Stimulated activated CD4-positive, alpha-beta T cell treated with anti-CD3 and anti-CD28 coated beads, Interleukin-12 subunit alpha, Interleukin-12 subunit beta, amount 100 ng/mL, for 24 hours (primary cell): Measurements from ENCODE around the gene KCTD2.
"Not testable (repeated sequence)": the region's sequence is repeated elsewhere in the genome, so short reads cannot be mapped to it uniquely, and the experiment has no call there.

Experiments used
- DNase-seq, 2 experiments: peaks; one replicate each; pipeline ENCODE4 v3.0.0-alpha.2; 2020; ENCODE audit warnings: low read depth in 2 of 2

The KCTD2 gene

DNA sequence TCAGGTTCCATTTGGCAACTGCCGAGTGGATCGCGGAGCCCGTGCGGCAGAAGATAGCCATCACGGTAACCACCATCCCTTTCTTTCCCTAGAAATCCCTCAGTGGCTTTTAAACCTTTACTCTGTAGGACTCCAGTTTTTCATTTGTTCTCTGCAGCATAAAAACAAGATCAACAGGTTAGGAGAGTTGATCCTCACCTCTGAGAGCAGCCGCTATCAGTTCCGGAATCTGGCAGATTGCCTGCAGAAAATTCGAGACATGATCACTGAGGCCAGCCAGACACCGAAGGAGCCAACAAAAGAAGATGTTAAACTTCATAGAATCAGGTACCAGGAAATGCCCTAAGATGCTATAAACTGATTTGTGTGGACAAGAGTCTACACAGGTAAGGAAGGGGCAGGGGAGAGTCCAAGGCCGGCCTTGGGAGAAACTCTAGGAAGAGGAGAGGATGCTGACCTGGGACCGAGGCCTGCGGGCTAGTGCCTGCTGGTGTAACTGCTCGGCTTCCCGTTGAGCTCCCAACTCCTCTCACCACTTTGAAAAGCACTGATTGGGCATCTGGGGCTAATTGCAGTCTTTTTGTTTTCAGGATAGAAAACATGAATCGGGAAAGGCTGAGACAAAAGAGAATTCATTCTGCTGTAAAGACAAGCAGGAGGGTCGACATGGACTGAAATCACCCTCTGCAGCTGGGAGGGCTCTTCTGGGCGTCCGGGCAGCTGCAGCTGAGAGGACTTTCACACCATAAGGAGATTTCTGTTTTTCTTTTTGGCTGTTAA lies 26.5 kb upstream of the KCTD2 start:
- DNase-seq = no peak

DNA sequence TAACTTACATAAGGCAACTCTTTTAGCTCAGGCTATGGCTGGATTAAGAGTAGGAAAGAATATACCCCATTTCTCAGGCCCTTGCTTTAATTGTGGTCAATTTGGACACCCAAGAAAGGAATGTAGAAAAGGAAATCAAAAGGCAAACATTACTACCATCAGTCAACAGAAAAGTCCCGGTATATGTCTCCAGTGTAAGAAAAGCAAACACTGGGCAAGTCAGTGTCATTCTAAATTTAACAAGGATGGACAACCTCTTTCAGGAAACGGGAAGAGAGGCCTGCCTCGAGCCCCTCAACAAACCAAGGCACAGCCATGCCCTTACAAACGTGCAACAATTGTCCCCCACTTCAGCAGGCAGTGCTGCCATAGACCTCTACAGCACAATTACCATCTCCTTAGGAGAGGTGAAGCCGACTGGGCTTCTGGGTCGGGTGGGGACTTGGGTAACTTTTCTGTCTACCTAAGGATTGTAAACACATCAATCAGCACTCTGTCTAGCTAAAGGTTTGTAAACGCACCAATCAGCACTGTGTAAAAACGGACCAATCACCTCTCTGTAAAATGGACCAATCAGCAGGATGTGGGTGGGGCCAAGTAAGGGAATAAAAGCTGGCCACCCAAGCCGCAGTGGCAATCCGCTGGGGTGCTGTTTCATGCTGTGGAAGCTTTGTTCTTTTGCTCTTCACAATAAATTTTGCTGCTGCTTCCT lies 22.2 kb upstream of the KCTD2 start:
- no peak for DNase-seq

DNA sequence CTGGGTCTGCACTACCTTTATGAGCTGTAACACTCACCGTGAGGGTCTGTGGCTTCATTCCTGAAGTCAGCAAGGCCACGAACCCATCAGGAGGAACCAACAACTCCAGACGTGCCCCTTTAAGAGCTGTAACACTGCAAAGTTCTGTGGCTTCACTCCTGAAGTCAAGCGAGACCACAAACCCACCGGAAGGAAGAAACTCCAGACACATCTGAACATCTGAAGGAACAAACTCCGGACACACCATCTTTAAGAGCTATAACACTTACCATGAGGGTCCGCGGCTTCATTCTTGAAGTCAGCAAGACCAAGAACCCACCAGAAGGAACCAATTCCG lies 21.7 kb upstream of the KCTD2 start:
- DNase-seq = not testable (repeated sequence)

DNA sequence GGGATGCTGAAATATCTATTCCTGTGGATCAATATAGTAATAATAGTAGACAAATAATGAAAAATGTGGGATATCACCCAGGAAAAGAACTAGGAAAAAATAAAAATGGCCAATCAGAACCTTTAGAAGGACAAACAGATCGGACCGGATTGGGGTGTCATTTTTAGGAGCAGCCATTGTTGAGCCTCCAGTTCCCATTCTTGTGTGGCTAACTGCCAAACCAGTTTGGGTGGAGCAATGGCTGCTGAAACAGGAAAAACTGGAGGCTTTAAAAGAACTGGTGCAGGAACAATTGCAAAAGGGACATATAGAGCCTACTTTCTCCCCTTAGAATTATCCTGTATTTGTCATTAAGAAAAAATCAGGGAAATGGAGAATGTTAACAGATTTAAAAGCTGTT lies 20.4 kb upstream of the KCTD2 start:
- DNase-seq = not testable (repeated sequence)

DNA sequence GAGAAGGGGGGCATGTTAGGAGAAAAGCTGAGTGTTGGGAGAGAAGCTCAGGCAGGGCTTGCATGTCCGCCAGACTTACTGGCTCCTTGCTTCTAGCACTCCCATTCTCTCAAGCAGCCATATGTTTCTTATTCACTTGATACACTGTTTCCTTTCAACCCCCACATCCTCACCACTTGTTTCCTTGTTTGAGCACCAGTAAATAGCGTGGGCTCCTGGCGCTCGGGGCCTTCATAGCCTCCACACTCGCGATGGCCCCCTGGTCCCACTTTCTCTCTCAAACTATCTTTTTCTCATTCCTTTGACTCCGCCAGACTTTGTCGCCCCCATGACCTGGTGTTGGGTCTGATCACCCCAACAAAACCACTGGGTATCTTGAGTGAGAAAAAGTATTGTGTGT lies 16.9 kb upstream of the KCTD2 start:
- no peak for DNase-seq

DNA sequence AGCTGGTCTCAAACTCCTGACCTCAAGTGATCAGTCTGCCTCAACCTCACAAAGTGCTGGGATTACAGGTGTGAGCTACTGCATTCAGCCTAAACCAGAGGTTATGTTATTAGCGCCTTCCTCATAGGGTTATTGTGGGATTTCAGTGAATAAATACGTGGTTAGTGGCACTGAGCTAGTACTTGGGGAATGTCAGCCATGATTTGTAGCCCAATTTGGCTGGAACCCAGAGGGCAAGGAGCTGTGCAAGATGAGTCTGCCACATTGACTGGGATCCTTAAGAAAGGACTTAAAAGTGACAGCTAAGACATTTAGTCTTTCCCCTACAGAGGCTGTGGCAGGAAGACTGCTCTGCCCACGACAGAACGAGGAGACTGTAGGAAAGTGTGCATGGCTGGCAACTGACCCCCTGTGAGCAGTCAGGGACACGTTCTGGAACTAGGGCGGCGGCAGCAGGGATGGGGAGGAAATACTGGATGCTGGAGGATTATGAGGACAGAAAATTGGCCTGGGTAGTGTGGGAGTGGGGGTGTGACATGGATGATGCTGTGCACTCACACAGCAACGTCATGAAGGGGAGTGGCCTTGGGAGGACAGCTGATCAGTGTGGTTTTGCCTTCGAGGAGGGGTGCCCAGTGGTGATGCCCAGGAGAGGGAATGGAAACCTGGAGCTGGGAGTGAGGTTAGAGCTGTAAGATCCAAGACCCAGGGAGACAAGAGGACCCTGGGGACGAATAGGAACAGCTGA lies 14.9 kb upstream of the KCTD2 start:
- DNase-seq = peak; percentile 26 to 55

DNA sequence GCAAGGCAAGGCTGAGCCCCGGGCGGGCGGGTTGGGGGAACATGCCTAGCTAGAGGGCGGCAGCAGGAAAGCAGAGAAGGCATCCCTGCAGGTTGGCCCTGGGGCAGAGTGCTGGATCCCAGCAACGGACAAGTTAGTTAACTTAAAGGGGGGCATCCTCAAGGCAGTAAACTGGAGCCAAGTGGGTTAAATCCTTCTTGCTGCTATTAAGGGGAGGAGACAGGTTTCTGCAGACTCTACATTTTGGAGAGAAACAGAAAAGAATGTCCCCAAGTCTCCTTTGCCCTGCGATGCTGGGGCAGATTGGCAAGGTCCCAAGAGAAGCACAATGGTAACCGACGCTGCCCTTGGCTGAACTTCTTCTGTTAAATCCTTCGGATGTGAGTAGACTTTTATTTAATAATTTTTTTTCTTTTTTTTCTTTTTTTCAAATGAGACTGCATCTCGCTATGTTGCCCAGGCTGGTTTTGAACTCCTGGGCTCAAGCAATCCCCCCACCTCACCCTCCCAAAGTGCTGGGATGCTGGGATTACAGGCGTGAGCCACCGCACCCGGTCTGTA lies 14.2 kb upstream of the KCTD2 start:
- DNase-seq = no peak

DNA sequence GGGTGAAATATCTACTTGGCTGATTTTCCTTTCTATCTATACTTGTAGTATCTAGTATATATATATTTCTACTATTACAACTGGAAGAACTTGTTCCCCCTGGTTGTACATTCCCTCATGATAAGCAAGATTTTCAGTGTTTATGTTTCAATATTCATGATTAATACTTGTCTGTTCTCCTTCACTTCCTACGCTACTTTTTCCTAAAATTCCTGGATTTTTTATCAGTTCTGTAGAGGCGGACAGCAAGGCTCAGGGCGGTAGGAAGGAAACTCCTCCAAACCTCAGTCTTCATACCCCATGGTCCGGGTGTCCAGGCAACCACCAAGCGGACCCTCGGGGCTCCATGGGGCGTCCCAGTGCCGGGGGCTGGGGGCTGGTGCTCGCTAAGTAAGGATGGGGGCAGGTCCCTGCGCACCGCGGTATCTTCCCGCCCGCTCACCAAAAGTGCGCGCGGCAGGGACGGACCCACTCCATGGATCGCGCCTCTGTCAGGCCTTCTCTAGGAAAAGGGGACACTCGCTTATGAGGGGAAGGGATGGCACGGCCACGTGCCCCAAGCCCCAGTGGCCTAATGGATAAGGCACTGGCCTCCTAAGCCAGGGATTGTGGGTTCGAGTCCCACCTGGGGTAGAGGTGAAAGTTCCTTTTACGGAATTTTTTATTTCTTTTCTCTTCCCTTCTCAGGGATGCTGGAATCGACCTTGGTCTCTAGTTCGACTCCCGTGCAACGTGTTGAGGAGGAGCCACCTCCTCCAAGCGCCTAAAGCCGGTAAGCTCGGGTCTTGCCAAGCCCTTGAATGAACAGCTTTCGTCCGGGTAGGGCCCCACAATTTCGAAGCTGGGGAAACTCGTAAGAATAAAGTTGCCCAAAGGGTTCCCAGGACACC lies 13.4 kb upstream of the KCTD2 start:
- DNase-seq = peak; percentile 96 to 99

DNA sequence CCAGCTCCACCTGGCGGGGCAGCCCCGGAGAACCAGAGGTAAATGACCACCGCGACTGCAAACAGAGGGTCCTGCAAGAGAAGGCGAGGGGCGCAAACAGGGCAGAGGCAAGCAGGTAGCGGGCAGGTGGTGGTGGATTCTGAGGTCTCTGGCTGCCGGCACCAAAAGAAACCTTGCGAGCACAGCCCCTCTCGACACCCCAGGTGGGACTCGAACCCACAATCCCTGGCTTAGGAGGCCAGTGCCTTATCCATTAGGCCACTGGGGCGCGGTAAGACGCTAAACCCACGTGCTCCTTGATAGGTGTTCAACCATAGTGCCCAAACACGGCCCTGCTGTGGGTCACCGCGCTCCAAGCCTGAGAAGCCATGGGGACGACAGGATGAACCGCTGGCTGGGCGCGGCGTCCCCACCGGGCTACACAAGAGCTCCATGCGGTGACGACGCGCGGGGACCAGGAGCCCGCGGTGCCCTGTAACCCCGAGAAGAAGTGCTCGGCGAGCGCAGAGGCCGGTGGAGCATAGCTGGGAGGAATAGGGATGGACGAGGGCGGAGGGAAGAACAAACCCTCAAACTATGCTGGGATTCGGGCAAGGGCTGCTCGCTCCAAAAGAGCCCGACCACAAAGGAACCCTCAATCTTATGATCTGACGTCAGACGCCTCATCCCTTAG lies 12.7 kb upstream of the KCTD2 start:
- peak; percentile 90 to 99 for DNase-seq

DNA sequence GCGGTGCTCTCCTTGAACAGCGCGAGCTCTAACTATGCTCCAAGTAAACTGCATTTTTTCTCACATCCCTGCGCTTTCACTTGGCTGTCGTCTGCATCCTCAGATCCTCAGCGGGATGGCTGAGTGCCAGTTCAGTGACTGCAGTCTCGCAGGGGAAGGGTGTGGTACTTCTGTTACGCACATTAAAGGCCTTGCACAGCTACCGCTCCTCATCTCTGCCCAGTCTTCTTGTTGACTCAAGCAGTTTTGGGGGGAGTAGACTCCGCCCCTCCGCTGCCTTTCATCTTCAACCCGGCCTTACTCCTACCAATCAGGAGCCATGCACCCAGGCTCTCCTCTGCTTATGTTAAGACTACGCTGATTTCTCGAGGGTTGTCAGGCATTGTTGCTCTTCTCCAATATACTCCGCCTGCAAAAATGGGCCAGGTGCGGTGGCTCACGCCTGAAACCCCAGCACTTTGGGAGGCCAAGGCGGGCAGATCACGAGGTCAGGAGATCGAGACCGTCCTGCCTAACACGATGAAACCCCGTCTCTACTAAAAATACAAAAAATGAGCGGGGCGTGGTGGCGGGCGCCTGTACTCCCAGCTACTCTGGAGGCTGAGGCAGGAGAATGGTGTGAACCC lies 10.3 kb upstream of the KCTD2 start:
- DNase-seq = peak; percentile 52 to 58

DNA sequence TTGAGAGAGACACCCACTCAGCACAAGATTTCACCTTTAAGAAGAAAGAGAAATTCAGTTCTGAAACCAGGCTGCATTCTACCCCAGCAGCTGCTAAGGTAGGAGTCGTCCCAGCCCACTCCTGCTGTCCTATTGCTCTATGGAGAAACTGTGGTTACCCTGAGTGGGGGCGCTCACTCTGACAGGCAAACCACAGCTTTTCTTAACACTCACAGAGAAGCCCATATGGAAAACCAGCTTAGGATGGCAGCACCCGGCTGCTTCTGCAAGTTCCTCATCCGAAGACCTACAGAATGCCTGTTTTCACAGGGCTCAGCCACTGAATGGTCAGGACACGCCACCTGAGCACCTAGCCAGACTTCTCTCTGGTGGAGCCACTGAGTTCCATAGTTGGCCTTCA lies 7.8 kb upstream of the KCTD2 start:
- DNase-seq = no peak

DNA sequence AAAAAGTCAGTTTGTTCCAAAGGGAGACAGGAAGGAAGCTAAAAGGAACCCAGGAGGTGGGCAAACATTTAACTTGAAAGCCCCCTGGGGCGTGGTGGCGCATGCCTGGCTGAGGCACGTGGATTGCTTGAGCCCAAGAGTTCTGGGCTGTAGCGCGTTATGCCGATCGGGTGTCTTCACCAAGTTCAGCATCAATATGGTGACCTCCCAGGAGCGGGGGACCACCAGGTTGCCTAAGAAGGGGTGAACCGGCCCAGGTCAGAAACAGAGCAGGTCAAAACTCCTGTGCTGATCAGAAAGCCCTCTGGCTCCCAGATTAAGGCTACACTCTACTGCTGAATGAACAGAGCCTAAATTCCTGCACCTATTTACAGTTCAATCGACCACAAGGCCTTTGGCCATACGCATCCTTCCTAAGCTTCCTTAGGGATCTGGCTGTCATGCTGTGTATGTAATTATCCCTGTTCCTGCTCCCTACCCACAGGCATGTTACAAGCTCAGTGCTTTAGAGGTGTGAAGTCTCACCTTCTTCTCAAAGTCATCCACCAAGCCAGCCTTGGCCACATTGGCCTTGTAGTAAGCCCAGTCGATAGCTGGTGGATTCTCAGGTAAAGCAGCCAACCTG lies 5.3 kb upstream of the KCTD2 start:
- DNase-seq = no peak

DNA sequence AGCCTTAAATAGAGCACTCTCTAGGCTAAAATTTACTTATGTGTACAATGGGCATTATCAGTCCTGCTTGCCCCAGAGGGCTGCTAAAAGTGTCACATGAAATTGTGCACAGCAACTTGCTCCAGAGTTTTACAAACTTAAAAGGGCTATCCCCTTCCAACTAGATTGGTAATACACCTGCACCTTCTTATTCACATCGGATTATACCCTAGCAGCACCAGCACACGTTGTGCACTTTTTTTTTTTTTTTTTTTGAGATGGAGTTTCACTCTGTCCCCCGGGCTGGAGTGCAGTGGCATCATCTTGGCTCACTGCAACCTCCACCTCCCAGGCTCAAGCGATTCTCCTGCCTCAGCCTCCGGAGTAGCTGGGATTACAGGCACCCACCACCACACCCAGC lies 3.2 kb upstream of the KCTD2 start:
- not testable (repeated sequence) for DNase-seq

DNA sequence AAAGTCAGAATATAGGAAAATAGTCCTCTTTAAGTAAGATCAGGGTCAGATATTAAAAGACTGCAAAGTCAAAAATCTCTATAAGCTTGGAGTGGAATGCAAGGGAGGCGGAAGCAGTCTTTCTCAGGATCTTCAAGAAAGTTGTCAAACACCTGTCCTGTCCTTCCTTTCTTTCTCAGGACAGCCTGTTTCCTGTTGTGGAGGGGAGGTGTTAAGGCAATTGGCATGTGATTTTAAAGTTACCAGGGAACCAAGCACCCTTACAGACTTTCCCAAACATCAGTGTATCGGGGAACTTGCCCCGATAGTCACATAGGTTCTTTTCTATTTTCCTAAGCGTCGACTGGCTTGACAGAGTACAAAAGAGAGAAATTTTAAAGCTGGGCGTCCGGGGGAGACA lies 2.3 kb upstream of the KCTD2 start:
- DNase-seq = no peak

DNA sequence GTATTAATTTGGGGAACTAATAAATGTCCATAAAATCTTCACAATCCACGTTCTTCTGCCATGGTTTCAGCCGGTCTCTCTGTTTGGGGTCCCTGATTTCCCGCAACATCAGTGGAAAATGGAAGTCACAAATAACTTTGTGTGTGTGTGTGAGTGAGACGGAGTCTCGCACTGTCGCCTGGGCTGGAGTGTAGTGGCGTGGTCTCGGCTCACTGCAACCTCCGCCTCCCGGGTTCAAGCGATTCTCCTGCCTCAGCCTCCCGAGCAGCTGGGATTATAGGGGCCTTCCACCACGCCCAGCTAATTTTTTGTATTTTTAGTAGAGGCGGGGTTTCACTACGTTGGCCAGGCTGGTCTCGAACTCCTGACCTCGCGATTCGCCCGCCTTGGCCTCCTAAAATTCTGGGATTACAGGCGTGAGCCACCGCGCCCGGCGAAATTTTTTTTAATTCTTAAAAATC lies 1.0 kb upstream of the KCTD2 start:
- DNase-seq = peak in 1 of 2 experiments; percentile 35

DNA sequence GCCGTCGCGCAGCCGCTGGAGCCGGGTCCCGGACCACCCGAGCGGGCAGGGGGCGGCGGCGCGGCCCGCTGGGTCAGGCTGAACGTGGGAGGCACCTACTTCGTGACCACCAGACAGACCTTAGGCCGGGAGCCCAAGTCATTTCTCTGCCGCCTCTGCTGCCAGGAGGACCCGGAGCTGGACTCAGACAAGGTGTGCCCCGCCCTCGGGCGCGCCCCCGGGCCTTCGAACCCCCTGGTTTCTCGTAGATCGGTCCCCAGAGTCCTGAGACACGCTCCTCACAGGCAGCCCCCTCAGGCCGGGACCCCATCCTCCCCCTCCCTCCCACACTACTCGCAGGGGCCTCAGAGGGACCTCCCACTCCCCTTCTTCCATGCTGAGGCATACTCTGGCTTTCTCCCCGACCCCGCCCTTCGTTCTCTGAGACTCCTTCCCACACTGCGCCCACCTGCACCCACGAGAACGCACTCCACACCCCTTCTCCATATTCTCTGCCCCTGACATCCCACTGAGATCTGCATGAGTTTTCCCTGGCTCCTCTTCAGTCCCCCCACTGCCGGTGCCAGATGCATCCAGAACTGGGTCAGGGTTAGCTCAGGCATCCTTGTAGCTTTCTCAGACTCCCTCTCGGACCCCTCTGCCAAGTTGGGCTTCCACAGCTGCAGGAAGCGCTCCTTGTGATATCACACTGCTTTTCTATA lies 523 bp downstream of the KCTD2 start:
- DNase-seq = no peak

DNA sequence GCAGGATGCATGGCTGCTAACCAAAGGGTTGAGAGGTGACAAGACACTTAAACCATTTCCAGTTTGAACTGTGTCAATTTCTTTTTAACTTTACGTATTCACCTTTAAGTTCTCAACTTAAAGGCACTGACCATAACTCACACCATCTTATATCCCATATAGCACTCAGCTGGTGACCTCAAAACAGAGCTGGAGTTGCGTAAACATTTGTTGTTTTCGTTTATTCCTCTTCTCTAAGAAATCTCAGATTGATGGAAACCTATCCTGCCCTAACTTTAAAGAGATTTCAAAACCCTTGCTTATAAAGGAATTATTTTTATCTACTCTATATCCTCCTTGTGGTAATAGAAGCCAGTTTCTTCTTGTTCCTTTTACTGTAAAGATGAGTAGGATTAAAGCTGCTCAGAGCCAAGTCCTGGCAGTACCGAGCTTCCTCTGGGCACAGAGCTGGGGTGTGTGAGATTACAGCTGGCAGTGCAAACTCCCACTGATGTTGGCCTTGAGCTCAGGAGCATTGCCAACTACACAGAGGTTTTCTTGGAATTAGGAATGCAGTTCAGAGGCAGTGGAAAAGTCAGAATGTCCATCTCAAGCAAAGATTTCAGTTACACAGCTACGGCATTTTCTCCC lies 1.3 kb downstream of the KCTD2 start:
- DNase-seq = no peak

DNA sequence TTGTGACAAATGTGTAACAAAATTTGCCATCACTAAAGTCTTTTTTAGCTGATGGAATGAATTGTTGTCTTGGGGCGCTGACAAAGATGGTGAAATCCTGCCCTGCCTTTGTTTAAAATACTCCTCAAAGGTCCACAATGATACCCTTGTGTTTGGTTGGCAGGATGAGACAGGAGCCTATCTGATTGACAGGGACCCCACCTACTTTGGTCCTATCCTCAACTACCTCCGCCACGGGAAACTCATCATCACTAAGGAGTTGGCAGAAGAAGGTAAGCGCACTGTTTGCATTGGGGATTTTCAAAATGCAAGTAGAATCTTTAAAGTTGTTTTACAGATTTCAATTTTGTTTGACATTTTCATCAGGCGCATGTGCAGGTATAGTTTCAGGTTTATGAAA lies 2.0 kb downstream of the KCTD2 start:
- DNase-seq = no peak

DNA sequence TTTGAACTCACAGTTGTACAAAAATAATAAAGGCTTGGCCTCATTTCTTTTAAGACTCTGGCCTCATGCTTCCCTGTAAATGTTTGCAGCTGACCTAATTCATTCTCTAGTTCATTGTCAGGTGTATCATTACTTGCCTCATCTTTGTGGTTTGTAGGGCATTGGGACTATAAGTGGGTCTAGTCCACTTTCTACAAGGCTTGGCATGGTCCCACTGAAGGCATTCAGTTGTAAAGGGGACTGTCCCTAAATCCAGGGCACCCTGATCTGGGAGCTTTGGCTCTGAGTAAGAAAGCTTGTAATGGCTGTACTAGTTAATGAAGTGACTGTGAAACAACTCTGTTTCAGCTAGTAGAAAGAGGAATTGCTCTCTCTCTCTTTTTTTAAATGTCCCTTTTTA lies 2.7 kb downstream of the KCTD2 start:
- no peak for DNase-seq
